Gastroesophageal sphincter (tissue), 4 donors: Measurements from ENCODE around the gene POM121L2. TPM values are rescaled to one million over a fixed set of nuclear protein-coding genes. Genes with fewer than 3 reads are reported as not detected.

Source experiments
- ATAC-seq: fragments of 150-250 bp; one replicate; pipeline ENCODE4 v1.9.1; 2016; ENCODE audit warnings: mild to moderate bottlenecking, moderate library complexity
- H3K27ac ChIP-seq, 4 donors: fragments of 200-600 bp; sonication (generic) in 3 of 4; 1 replicate in 3 of 4; 2 replicates in 1 of 4; pipeline ENCODE4 v1.5.1; 2016 to 2019
- H3K27me3 ChIP-seq: fragments of 200-600 bp; sonication (generic); one replicate; pipeline ENCODE4 v1.5.1; 2019
- H3K36me3 ChIP-seq, 2 donors: fragments of 200-600 bp; sonication (generic); one replicate each; pipeline ENCODE4 v1.5.1; 2019; ENCODE audit warnings: control low read depth in 1 of 2
- H3K4me1 ChIP-seq, 3 donors: fragments of 200-600 bp; sonication (generic); 1 replicate in 2 of 3; 2 replicates in 1 of 3; pipeline ENCODE4 v1.5.1; 2016 to 2019; ENCODE audit warnings: control low read depth in 2 of 3
- H3K4me3 ChIP-seq, 2 donors: fragments of 200-600 bp; sonication (generic); one replicate each; pipeline ENCODE4 v1.5.1; 2019; ENCODE audit warnings: mild to moderate bottlenecking in 1 of 2, moderate library complexity in 1 of 2
- H3K9me3 ChIP-seq, 3 donors: fragments of 200-600 bp; sonication (generic); one replicate each; pipeline ENCODE4 v1.5.1; 2017 to 2019; ENCODE audit warnings: control low read depth in 2 of 3
- CTCF ChIP-seq, 4 experiments: fragments of 200-600 bp in 2 of 4; fragments of 450-650 bp in 2 of 4; sonication (generic) in 1 of 4; IDR thresholded peaks; one replicate each; pipeline ENCODE4 v1.5.1; 2017 to 2019; ENCODE audit warnings: antibody characterized with exemption in 4 of 4, mild to moderate bottlenecking in 2 of 4, moderate library complexity in 2 of 4
- EP300 ChIP-seq: sonication (generic); formaldehyde crosslinking; IDR thresholded peaks from one replicate; pipeline ENCODE4 v1.6.1; 2017; ENCODE audit warnings: antibody characterized with exemption, mild to moderate bottlenecking
- POLR2A ChIP-seq, 2 donors: fragments of 450-650 bp; IDR thresholded peaks; one replicate each; pipeline ENCODE4 v1.6.1; 2017; ENCODE audit warnings: antibody characterized with exemption in 2 of 2, mild to moderate bottlenecking in 2 of 2, moderate library complexity in 1 of 2
- POLR2AphosphoS5 ChIP-seq: sonication (generic); formaldehyde crosslinking; IDR thresholded peaks from one replicate; pipeline ENCODE4 v1.6.1; 2017; ENCODE audit warnings: antibody characterized with exemption
- WGBS, 2 donors: methylation state at CpG; one replicate each; pipeline ENCODE4 v1.1.5; 2018; ENCODE audit warnings: low coverage in 1 of 2; 5-methylcytosine and 5-hydroxymethylcytosine counted together
- total RNA-seq, 4 donors: library from RNA; depleted of rRNA; stranded (reverse); fragments of >200 nt; gene quantifications; one replicate each; pipeline ENCODE4 v1.1.0, GENCODE V29; 2016

The POM121L2 gene
- not detected for total RNA-seq

GRCh38 chr6:27312146-27312949, at the start of gene POM121L2:
Gene POM121L2, minus strand, starts transcription at chr6:27312273. Its CDS starts 103 bp downstream, at chr6:27312170.
- peak; percentile 31 for ATAC-seq
- no peaks in the 10 kb centered on the region for H3K36me3 ChIP-seq
- H3K4me3 ChIP-seq = peak within 1 kb of the TSS; percentile 9 to 51
- WGBS, 2 donors = 0% methylated on average over 2 to 3 of the region's 64 CpGs
- H3K27me3 ChIP-seq = peaks cover 84% of the 10 kb centered on the region
- peaks cover 0 to 14% (median 6%) of the 10 kb centered on the region in 3 donors for H3K4me1 ChIP-seq
- no peak for TF ChIP-seq POLR2A (IDR thresholded peaks at IDR 0.05)
- TF ChIP-seq CTCF (IDR thresholded peaks at IDR 0.05) = peak in 3 of 4 experiments; percentile 27 to 56 (median 29)
- H3K27ac ChIP-seq = no peak within 1 kb of the TSS
- no peaks in the 10 kb centered on the region for H3K9me3 ChIP-seq

GRCh38 chr6:27359231-27359630, 47.2 kb upstream of the POM121L2 start:
- peaks cover 0 to 58% of the 10 kb centered on the region in 2 donors for H3K36me3 ChIP-seq
- 83 to 100% methylated on average over 1 of the region's 1 CpG for WGBS, 2 donors
- peaks cover 0 to 27% (median 0%) of the 10 kb centered on the region in 3 donors for H3K9me3 ChIP-seq
- ATAC-seq = no peak
- H3K27me3 ChIP-seq = no peaks in the 10 kb centered on the region
- no peak overlapping the region for H3K4me3 ChIP-seq
- H3K4me1 ChIP-seq = no peaks in the 10 kb centered on the region
- TF ChIP-seq CTCF (IDR thresholded peaks at IDR 0.05) (no peak), POLR2AphosphoS5 (no peak), POLR2A (IDR thresholded peaks at IDR 0.05) (no peak), EP300 (no peak)
- no peak overlapping the region for H3K27ac ChIP-seq

- Histone ChIP-seq H3K4me1 (no peaks in the 10 kb centered on the region), H3K9me3 (peaks cover 0 to 27% (median 0%) of the 10 kb centered on the region in 3 donors), H3K36me3 (peaks cover 0 to 53% of the 10 kb centered on the region in 2 donors), H3K27ac (no peak overlapping the region), H3K4me3 (no peak overlapping the region), H3K27me3 (no peaks in the 10 kb centered on the region)
- TF ChIP-seq EP300 = no peak
- no peak for TF ChIP-seq CTCF (IDR thresholded peaks at IDR 0.05)
- TF ChIP-seq POLR2AphosphoS5 = no peak
- TF ChIP-seq POLR2A (IDR thresholded peaks at IDR 0.05) = no peak
- WGBS, 2 donors = 70 to 88% methylated on average over 2 of the region's 2 CpGs
- ATAC-seq = no peak
These were observed 46.7 kb upstream of the POM121L2 start for GRCh38 chr6:27358786-27359185.

- H3K36me3 ChIP-seq = peaks cover 0 to 8% of the 10 kb centered on the region in 2 donors
- no peak for TF ChIP-seq POLR2AphosphoS5
- no peak for TF ChIP-seq POLR2A (IDR thresholded peaks at IDR 0.05)
- no peak for TF ChIP-seq EP300
- no peak for TF ChIP-seq CTCF (IDR thresholded peaks at IDR 0.05)
- no peaks in the 10 kb centered on the region for H3K27me3 ChIP-seq
- H3K27ac ChIP-seq = no peak overlapping the region
- no peaks in the 10 kb centered on the region for H3K4me1 ChIP-seq
- H3K4me3 ChIP-seq = no peak overlapping the region
- 82 to 91% methylated on average over 3 of the region's 4 CpGs for WGBS, 2 donors
- no peak for ATAC-seq
- H3K9me3 ChIP-seq = peaks cover 0 to 4% (median 0%) of the 10 kb centered on the region in 3 donors
These were observed 40.8 kb upstream of the POM121L2 start for GRCh38 chr6:27352850-27353249.

- WGBS, 2 donors = 45 to 58% methylated on average over 8 to 9 of the region's 10 CpGs
- Histone ChIP-seq H3K4me3 (no peak overlapping the region), H3K27ac (no peak overlapping the region), H3K4me1 (no peaks in the 10 kb centered on the region), H3K9me3 (no peaks in the 10 kb centered on the region), H3K36me3 (no peaks in the 10 kb centered on the region), H3K27me3 (peaks cover 42% of the 10 kb centered on the region)
- ATAC-seq = no peak
- TF ChIP-seq CTCF (IDR thresholded peaks at IDR 0.05) (no peak), POLR2AphosphoS5 (no peak), EP300 (no peak), POLR2A (IDR thresholded peaks at IDR 0.05) (no peak)
These were observed 22.1 kb upstream of the POM121L2 start for GRCh38 chr6:27334141-27334540.
